OCI-LY1 (cell line): ENCODE measurements around the gene ADAMTS8.

Experiments
- EZH2 ChIP-seq: fragments of 200-600 bp; sonication (generic), shearing (Covaris generic); IDR thresholded peaks from 2 replicates; pipeline ENCODE4 v1.8.0; 2017; ENCODE audit warnings: borderline replicate concordance, mixed run types, mild to moderate bottlenecking, antibody characterized with exemption, low read length, moderate library complexity, mixed read lengths
- TF ChIP-seq, protein P1 (sequence below): fragments of 200-600 bp; sonication (generic), shearing (Covaris generic); IDR thresholded peaks from 2 replicates; pipeline ENCODE4 v1.5.1; 2017; ENCODE audit warnings: mild to moderate bottlenecking, antibody characterized with exemption, low read length, moderate library complexity, mixed read lengths

DNA sequence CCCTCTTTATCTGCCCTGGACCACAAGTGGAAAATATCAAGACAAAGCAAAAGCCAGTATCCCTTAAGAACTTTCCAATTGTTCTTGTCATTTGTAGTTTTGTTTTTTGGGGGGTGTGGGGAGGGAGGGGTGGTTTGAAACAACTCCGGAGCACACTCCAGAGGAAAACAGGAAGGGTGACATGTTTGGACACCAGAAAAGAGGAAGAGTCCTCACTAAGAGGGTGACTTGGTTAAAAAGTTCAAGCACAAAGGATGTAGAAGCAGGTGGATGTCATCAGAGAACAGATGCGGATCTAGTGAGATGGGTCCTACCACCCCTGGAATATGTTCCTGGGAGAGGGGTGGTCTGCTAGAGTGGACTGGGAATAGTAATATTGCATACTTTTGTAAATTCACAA, 25.8 kb downstream of the ADAMTS8 start:
- TF ChIP-seq, protein P1, sequence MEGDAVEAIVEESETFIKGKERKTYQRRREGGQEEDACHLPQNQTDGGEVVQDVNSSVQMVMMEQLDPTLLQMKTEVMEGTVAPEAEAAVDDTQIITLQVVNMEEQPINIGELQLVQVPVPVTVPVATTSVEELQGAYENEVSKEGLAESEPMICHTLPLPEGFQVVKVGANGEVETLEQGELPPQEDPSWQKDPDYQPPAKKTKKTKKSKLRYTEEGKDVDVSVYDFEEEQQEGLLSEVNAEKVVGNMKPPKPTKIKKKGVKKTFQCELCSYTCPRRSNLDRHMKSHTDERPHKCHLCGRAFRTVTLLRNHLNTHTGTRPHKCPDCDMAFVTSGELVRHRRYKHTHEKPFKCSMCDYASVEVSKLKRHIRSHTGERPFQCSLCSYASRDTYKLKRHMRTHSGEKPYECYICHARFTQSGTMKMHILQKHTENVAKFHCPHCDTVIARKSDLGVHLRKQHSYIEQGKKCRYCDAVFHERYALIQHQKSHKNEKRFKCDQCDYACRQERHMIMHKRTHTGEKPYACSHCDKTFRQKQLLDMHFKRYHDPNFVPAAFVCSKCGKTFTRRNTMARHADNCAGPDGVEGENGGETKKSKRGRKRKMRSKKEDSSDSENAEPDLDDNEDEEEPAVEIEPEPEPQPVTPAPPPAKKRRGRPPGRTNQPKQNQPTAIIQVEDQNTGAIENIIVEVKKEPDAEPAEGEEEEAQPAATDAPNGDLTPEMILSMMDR = no peak
- no peak for TF ChIP-seq EZH2
